Hematopoietic multipotent progenitor cell treated with erythropoietin and hydrocortisone succinate and interleukin-3 and kit ligand, for 15 days (in vitro differentiated cells): Measurements from ENCODE around the gene DACT3.

Source experiments
- DNase-seq: peaks from one replicate; pipeline ENCODE4 v3.0.0-alpha.2; 2015; ENCODE audit warnings: low spot score

Gene DACT3

DNA sequence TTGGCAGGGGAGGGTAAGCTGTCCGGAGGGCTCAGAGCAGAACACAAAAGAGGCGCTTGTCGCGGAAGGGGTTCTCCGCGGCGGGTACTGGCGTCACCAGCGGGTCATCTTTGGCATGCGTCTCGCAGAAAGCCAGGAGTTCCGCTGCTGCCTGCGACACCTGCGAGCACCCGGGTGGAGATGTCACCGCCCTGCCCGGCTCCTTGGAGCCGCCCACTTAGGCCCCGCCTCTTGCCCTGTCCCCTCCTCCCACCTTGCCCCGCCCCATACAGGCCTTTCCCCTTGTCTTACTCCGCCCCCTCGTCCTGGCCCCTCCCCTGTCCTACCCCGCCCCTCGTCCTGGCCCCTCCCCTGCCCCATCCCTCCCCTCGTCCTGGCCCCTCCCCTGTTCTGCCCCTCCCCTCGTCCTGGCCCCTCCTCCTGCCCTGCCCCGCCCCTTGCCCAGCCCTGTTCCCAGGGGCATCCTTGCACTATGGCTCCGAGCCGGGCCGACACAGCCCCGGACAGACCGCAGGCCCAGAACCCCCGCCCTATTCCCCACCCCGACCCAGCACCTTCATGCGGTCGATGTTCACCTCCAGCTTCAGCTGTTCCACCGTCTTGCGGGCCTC is 26.8 kb downstream of the DACT3 start:
- peak; percentile 92 for DNase-seq

DNA sequence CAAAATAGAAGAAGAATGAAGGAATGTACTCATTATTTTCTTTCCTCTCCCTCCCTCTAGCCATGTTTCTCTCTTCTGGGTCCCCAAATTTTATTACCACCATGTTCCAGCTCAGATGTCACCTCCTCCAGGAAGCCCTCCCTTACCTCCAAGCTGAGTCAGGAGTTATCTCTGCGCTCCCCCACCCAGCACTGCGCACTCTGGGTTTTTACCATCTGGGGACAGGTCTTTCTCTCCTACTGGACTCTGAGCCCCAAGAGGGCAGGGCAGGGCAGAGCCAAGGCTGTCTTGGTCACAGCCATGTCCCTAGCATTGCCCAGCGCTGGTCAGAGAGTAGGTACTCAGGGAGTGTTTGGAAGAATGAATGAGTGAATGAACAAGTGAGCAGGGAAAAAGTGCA is 27.9 kb downstream of the DACT3 start:
- no peak for DNase-seq

GRCh38 chr19:46631481-46631880 is 29.5 kb downstream of the DACT3 start:
- no peak for DNase-seq

GRCh38 chr19:46630586-46631205 is 30.3 kb downstream of the DACT3 start:
- no peak for DNase-seq

GRCh38 chr19:46629546-46630025 is 31.4 kb downstream of the DACT3 start:
- peak; percentile 55 for DNase-seq

- peak; percentile 20 for DNase-seq
Measured at GRCh38 chr19:46628970-46629369, 32.0 kb downstream of the DACT3 start.

GRCh38 chr19:46626446-46626845 is 34.5 kb downstream of the DACT3 start:
- DNase-seq: no peak

DNA sequence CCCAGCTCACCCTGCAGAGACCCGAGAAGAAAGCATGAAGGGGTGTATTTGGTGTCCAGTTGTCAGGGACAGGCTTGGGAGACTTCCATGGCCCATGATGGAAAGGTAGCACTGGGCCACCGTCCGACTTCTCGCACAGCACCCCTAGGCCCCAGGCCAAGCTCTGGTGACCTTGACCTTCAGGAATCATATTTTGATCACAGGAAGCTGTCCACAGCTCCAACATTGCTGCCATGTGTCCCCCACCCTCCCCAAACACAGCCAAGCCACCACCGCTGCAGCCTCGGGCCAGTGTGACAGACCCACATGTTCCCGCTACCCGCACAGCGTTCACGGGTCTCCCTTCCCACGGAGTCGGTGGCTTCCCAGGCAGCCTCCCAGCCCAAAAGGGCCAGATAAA is 35.3 kb downstream of the DACT3 start:
- no peak for DNase-seq

- DNase-seq: no peak
Measured at GRCh38 chr19:46624958-46625661, 35.9 kb downstream of the DACT3 start, which contains the start of gene PTGIR. PTGIR (minus strand) TSS chr19:46625089; CDS start chr19:46624225, 864 bp downstream.

DNA sequence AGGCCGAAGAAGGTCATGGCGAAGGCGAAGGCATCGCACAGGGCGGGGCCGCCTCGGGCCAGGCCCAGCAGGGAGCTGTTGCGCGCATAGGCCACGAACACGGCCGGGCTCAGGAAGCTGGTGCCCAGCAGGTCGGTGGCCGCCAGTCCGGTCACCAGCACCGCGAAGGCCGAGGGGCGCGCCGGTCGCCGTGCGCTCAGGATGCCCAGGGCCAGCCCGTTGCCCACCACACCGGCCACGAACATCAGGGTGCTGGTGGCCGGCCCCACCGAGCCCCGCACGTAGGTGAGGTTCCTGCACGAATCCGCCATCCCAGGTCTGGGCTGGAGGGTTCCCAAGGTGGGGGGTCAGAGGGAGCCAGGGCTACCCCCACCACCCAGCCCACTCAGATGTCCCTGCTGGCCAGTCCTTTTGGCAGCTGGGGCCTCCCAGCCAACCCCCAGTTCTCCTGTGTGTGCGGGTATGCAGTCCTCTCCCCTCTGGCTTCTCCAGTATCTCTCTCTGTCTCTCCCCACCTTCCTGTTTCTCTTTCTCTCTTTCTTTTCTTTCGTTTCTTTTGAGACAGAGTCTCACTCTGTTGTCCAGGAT is 37.0 kb downstream of the DACT3 start:
- no peak for DNase-seq

DNA sequence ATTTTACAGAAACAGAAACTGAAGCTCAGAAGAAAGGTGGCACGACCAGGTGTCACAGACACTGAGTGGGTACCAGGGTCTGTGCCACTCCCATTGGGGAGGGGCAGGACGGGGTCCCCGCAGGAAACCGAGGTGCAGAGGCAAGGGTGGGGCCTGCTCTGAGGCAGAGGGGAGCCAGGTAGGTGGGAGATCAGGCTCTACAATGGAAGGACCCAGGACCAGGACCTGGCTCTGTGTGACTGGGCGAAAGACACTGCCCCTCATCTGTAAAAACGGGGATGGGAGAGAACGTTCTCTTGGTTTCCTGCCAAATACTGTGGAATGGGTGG is 38.9 kb downstream of the DACT3 start:
- no peak for DNase-seq

DNA sequence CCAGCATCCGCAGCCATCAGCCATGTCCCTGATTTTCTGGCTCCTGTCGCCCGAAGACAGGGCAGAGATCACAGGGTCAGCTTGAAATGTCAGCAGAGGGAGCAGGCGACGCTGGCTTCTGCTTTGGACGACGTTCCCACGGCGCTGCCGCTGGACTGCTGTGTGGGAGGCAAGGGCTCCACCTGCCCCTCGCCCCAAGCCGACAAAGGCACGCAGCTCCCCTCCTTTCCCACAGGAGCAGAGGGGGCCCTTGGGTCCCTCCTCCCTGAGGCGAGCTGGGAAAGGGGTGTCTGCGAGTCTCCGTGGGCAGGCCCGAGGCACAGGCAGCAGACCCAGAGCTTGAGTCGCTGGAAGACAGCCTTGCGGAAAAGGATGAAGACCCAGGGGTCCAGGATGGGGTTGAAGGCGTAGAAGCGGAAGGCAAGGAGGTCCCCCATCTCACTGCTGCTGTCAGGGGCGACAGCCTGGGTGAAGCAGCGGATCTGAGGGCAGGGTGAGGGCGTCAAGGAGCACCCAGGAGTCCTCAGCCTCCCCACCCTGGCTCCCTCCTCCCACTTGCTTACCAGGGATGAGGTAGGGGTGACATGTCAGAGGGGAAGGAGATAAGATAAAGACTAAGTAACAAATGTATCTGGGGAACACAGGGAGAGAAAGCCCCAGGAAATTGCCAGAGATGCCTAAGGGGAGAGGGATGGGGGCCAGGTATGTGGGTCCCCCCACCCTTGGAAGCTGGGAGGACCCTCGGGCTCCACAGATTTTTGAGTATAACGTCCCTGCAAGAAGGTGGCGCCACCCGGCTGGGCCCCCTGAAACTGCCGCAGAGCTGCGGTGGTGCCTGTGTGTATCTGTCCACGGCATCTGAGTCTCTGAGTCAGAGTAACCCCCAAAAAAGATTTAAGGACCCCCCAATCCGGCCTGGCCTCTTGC is 39.5 kb downstream of the DACT3 start:
- DNase-seq: no peak

GRCh38 chr19:46620716-46621115 is 40.3 kb downstream of the DACT3 start:
- DNase-seq: no peak

- DNase-seq: no peak
Measured at GRCh38 chr19:46620267-46620666, 40.7 kb downstream of the DACT3 start.

DNA sequence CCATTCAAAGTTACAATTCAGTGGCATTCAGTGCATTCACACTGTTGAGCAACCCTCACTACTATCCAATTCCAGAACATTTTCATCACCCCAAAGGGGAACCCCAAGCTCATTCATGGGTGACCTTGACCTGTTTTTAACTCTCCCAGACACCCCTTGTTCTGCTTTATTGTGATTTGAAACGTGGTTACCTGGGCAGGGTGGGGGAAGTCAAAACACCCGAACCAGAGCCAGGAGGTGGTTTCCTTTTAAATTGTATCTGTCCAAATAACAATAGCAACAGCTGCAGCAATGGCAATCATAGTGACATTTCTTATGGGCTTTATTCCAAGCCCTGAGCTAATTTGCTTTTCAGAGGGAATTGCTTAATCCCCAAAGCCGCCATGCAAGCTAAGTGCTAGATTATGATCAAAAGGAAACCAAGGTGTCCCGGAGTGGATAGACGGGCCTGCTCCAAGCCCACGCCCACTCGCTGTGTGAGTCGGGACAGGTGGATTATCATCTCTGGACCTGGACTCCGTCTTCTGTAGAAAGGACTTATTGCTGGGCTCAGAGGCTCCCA is 42.2 kb downstream of the DACT3 start:
- DNase-seq: no peak

GRCh38 chr19:46617601-46618000 is 43.4 kb downstream of the DACT3 start:
- no peak for DNase-seq

- DNase-seq: peak; percentile 22
Measured at GRCh38 chr19:46616631-46617322, 44.2 kb downstream of the DACT3 start.

DNA sequence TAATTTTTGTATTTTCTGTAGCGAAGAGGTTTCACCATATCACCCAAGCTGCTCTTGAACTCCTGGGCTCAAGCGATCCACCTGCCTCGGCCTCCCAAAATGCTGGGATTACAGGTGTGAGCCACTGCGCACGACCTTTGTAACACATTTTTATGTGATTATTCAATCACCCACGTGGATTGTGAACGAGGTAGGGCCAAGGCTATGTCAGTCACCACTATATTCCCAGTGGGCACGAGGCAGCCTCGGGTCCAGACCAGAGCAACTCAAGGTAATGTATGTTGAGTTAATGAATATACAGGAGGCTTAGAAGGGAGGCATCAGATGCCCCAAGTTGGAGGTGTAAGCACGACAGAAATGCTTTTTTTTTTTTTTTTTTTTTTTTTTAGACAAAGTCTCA is 45.0 kb downstream of the DACT3 start:
- no peak for DNase-seq

DNA sequence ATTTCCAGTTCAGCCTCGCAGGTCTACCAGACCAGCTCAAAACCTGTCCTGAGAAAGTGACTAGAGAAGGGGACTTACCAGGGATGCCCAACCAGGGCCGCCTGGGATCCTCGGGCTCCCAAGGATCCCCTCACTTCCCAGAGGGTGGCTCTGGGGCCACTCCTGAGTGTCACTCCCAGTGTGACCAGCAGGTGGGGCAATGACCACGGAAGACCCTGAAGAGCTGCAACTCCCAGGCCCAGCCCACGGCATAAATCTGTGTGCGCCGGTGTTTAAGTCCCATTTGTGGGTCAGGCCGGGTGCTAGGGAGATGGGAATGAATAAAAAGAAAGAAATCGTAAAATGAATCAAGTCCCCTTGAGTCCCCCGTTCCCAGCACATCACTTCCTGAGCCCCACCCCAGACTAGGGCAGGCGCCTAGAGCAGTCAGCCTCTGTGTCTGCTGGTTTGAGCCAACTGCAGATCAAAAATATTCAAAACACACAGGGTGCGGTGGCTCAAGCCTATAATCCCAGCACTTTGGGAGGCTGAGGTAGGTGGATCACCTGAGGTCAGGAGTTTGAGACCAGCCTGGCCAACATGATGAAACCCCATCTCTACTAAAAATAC is 46.8 kb downstream of the DACT3 start:
- peak; percentile 77 for DNase-seq

- DNase-seq: no peak
Measured at GRCh38 chr19:46613525-46613924, 47.5 kb downstream of the DACT3 start.

DNA sequence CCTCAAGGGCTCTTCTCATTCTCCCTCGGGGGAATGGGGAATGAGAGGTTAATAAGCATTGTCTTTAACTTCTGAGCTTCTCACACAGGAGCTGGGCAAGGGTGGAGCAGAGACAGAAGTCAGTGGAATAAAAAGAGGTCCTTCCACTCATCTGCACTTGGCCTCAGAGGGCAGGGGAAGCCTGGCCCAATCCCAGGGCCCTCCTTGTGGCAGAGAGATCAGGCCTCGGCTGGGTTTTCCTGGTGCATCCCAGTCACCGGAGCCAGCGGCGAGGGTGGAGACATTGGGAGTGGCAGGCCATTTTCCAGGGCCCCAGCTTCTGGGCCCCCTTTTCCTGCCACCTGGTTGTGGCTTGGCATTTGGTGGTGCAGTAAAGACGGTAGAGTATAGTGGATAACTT is 49.2 kb downstream of the DACT3 start:
- no peak for DNase-seq
